ENCODE measurements around the gene PIK3AP1.

DNA sequence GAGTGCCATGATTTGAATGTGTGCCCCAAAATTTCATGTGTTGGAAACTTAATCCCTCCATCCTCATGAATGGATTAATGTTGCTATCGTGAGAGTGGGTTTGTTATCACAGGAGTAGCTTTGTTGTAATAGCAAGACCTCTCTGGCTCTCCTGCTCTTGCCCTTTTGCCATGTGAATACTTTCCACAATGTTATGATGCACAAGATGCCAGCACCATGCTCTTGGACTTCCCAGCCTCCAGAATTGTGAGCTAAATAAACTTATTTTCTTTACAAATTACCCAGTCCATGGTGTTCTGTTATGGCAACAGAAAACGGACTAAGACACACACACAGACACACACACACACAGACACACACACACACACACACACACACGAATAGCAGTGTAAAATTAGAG lies 82.2 kb downstream of the PIK3AP1 start:
- no peak for TF ChIP-seq RFX5 (IDR thresholded peaks at IDR 0.05)
- TF ChIP-seq, protein P1, sequence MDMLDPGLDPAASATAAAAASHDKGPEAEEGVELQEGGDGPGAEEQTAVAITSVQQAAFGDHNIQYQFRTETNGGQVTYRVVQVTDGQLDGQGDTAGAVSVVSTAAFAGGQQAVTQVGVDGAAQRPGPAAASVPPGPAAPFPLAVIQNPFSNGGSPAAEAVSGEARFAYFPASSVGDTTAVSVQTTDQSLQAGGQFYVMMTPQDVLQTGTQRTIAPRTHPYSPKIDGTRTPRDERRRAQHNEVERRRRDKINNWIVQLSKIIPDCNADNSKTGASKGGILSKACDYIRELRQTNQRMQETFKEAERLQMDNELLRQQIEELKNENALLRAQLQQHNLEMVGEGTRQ (IDR thresholded peaks at IDR 0.05), result no peak
- no peak for TF ChIP-seq NR3C1 (IDR thresholded peaks at IDR 0.05)
- TF ChIP-seq, protein P2, sequence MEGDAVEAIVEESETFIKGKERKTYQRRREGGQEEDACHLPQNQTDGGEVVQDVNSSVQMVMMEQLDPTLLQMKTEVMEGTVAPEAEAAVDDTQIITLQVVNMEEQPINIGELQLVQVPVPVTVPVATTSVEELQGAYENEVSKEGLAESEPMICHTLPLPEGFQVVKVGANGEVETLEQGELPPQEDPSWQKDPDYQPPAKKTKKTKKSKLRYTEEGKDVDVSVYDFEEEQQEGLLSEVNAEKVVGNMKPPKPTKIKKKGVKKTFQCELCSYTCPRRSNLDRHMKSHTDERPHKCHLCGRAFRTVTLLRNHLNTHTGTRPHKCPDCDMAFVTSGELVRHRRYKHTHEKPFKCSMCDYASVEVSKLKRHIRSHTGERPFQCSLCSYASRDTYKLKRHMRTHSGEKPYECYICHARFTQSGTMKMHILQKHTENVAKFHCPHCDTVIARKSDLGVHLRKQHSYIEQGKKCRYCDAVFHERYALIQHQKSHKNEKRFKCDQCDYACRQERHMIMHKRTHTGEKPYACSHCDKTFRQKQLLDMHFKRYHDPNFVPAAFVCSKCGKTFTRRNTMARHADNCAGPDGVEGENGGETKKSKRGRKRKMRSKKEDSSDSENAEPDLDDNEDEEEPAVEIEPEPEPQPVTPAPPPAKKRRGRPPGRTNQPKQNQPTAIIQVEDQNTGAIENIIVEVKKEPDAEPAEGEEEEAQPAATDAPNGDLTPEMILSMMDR (IDR thresholded peaks at IDR 0.05), result no peak
- TF ChIP-seq POLR2A (IDR thresholded peaks at IDR 0.05; ENCODE audit: low read length), result no peak
- TF ChIP-seq, protein P3, sequence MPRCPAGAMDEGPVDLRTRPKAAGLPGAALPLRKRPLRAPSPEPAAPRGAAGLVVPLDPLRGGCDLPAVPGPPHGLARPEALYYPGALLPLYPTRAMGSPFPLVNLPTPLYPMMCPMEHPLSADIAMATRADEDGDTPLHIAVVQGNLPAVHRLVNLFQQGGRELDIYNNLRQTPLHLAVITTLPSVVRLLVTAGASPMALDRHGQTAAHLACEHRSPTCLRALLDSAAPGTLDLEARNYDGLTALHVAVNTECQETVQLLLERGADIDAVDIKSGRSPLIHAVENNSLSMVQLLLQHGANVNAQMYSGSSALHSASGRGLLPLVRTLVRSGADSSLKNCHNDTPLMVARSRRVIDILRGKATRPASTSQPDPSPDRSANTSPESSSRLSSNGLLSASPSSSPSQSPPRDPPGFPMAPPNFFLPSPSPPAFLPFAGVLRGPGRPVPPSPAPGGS (IDR thresholded peaks at IDR 0.05), result no peak
- no peak for TF ChIP-seq CHD2 (IDR thresholded peaks at IDR 0.05; ENCODE audit: low read length, partially characterized antibody)
- TF ChIP-seq, protein P4, sequence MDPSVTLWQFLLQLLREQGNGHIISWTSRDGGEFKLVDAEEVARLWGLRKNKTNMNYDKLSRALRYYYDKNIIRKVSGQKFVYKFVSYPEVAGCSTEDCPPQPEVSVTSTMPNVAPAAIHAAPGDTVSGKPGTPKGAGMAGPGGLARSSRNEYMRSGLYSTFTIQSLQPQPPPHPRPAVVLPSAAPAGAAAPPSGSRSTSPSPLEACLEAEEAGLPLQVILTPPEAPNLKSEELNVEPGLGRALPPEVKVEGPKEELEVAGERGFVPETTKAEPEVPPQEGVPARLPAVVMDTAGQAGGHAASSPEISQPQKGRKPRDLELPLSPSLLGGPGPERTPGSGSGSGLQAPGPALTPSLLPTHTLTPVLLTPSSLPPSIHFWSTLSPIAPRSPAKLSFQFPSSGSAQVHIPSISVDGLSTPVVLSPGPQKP (IDR thresholded peaks at IDR 0.05; ENCODE audit: low read depth, low read length), result no peak
- no peak for TF ChIP-seq BHLHE40 (IDR thresholded peaks at IDR 0.05; ENCODE audit: low read depth, low read length)
